IMR-90 (cell line): ENCODE measurements around the gene STOML1. TPM values are rescaled to one million over a fixed set of nuclear protein-coding genes. Genes with fewer than 3 reads are reported as not detected.

Source experiments
- ATAC-seq: fragments of 200-7000 bp; cut with Tn5 transposase; 2 replicates; pipeline ENCODE4 v1.9.1; 2020; ENCODE audit warnings: low read depth, mild to moderate bottlenecking, moderate library complexity
- BruUV-seq: library from RNA; stranded (reverse); fragments of 400-500 nt; replicated peaks from 2 replicates; lab custom pipeline; 2021; lab: Mats Ljungman, UMichigan
- CTCF ChIA-PET: fragments of 300-600 bp; formaldehyde crosslinking; extraction: SDS; loops from one replicate; lab custom pipeline; 2021; ENCODE audit warnings: antibody characterized with exemption; lab: Yijun Ruan, JAX
- POLR2A ChIA-PET: fragments of 300-600 bp; sonication (Branson Sonifier 250); formaldehyde crosslinking; loops from one replicate; lab custom pipeline; 2022; ENCODE audit warnings: antibody characterized with exemption; ENCODE audit not compliant: unreplicated experiment; lab: Charles Lee
- DNase-seq: peaks from one replicate; pipeline ENCODE4 v3.0.0; 2013
- H2AFZ ChIP-seq: replicated peaks from 2 replicates; pipeline ENCODE3; 2013; ENCODE audit warnings: low read length, mild to moderate bottlenecking; ENCODE audit not compliant: poor library complexity
- H2AK5ac ChIP-seq: 2 replicates; pipeline ENCODE4 v1.6.1; 2013; ENCODE audit warnings: low read depth, low read length, inconsistent platforms
- H2AK9ac ChIP-seq: replicated peaks from 2 replicates; pipeline ENCODE3; 2013; ENCODE audit warnings: mild to moderate bottlenecking, low read depth, low read length, moderate library complexity; ENCODE audit not compliant: poor library complexity
- H2BK120ac ChIP-seq: 2 replicates; pipeline ENCODE4 v1.6.1; 2013; ENCODE audit warnings: low read depth, low read length, inconsistent platforms
- H2BK15ac ChIP-seq: 3 replicates; pipeline ENCODE4 v1.6.1; 2013; ENCODE audit warnings: low read depth, low read length, inconsistent platforms
- H2BK20ac ChIP-seq: 2 replicates; pipeline ENCODE4 v1.6.1; 2013; ENCODE audit warnings: low read depth, mild to moderate bottlenecking, inconsistent platforms, low read length, moderate library complexity
- H2BK5ac ChIP-seq: 2 replicates; pipeline ENCODE4 v1.6.1; 2013; ENCODE audit warnings: mild to moderate bottlenecking, low read depth, low read length, inconsistent platforms; ENCODE audit not compliant: poor library complexity, severe bottlenecking
- H3K14ac ChIP-seq: replicated peaks from 2 replicates; pipeline ENCODE4 v1.6.1; 2013; ENCODE audit warnings: low read depth, low read length, inconsistent platforms
- H3K18ac ChIP-seq: 2 replicates; pipeline ENCODE4 v1.6.1; 2013; ENCODE audit warnings: low read depth, low read length, control low read depth
- H3K23ac ChIP-seq: 2 replicates; pipeline ENCODE4 v1.6.1; 2013; ENCODE audit warnings: low read depth, low read length, inconsistent platforms
- H3K27ac ChIP-seq: 2 replicates; pipeline ENCODE4 v1.5.1; 2013; ENCODE audit warnings: mild to moderate bottlenecking, control low read depth, low read length; ENCODE audit not compliant: insufficient read depth
- H3K27me3 ChIP-seq: 2 replicates; pipeline ENCODE4 v1.6.1; 2013; ENCODE audit warnings: low read length; ENCODE audit not compliant: control insufficient read depth, insufficient read depth
- H3K36me3 ChIP-seq: 2 replicates; pipeline ENCODE4 v1.6.1; 2013; ENCODE audit warnings: low read length, mixed read lengths; ENCODE audit not compliant: control insufficient read depth, insufficient read depth
- H3K4ac ChIP-seq: 2 replicates; pipeline ENCODE4 v1.6.1; 2013; ENCODE audit warnings: low read depth, low read length, inconsistent platforms
- H3K4me1 ChIP-seq: 2 replicates; pipeline ENCODE4 v1.6.1; 2013; ENCODE audit warnings: low read length, mixed read lengths; ENCODE audit not compliant: control insufficient read depth, insufficient read depth
- H3K4me2 ChIP-seq: 2 replicates; pipeline ENCODE4 v1.6.1; 2013; ENCODE audit warnings: low read depth, mild to moderate bottlenecking, control low read depth, low read length, moderate library complexity
- H3K4me3 ChIP-seq: 2 replicates; pipeline ENCODE4 v1.5.1; 2013; ENCODE audit warnings: low read depth, mild to moderate bottlenecking, control low read depth, low read length, moderate library complexity; ENCODE audit not compliant: insufficient read depth
- H3K56ac ChIP-seq: 2 replicates; pipeline ENCODE4 v1.6.1; 2013; ENCODE audit warnings: low read length, inconsistent platforms; ENCODE audit not compliant: insufficient read depth; ENCODE audit errors: extremely low read depth
- H3K79me1 ChIP-seq, 2 experiments: 2 replicates each; pipeline ENCODE4 v1.6.1; 2013; ENCODE audit warnings: low read length in 2 of 2, inconsistent platforms in 1 of 2, low read depth in 1 of 2
- H3K9ac ChIP-seq: 2 replicates; pipeline ENCODE4 v1.6.1; 2013; ENCODE audit warnings: low read depth, low read length, control low read depth
- H3K9me1 ChIP-seq: 2 replicates; pipeline ENCODE4 v1.6.1; 2013; ENCODE audit warnings: low read length, inconsistent platforms; ENCODE audit not compliant: insufficient read depth
- H3K9me3 ChIP-seq: 2 replicates; pipeline ENCODE4 v1.6.1; 2013; ENCODE audit warnings: low read length; ENCODE audit not compliant: control insufficient read depth, insufficient read depth
- H4K20me1 ChIP-seq: 2 replicates; pipeline ENCODE4 v1.6.1; 2013; ENCODE audit warnings: low read length, inconsistent platforms; ENCODE audit not compliant: insufficient read depth
- H4K5ac ChIP-seq: 2 replicates; pipeline ENCODE4 v1.6.1; 2013; ENCODE audit warnings: mild to moderate bottlenecking, low read depth, low read length, control low read depth
- H4K8ac ChIP-seq, 2 experiments: 2 replicates each; pipeline ENCODE4 v1.6.1; 2013; ENCODE audit warnings: low read depth in 2 of 2, low read length in 2 of 2, control low read depth in 1 of 2, inconsistent platforms in 1 of 2
- H4K91ac ChIP-seq: 2 replicates; pipeline ENCODE4 v1.6.1; 2013; ENCODE audit warnings: low read depth, low read length, inconsistent platforms; ENCODE audit not compliant: insufficient read depth
- BHLHE40 ChIP-seq: fragments of 150-350 bp; IDR thresholded peaks from 2 replicates; pipeline ENCODE4 v1.6.1; 2016; ENCODE audit warnings: mild to moderate bottlenecking, low read depth, low read length
- CEBPB ChIP-seq: IDR thresholded peaks from 2 replicates; pipeline ENCODE4 v1.6.1; 2012; ENCODE audit warnings: low read depth, low read length, improper control_type of control experiment
- FOS ChIP-seq: fragments of 150-350 bp; IDR thresholded peaks from 2 replicates; pipeline ENCODE4 v1.6.1; 2016; ENCODE audit warnings: low read depth, low read length
- MAFK ChIP-seq: IDR thresholded peaks from 2 replicates; pipeline ENCODE4 v1.6.1; 2012; ENCODE audit warnings: low read depth, low read length, improper control_type of control experiment
- MAZ ChIP-seq: IDR thresholded peaks from 2 replicates; pipeline ENCODE4 v1.6.1; 2012; ENCODE audit warnings: low read depth, mild to moderate bottlenecking, low read length, improper control_type of control experiment, moderate library complexity, borderline replicate concordance
- MXI1 ChIP-seq: IDR thresholded peaks from 2 replicates; pipeline ENCODE4 v1.6.1; 2012; ENCODE audit warnings: low read depth, mild to moderate bottlenecking, low read length, moderate library complexity, borderline replicate concordance
- NFE2L2 ChIP-seq: fragments of 150-350 bp; IDR thresholded peaks from 2 replicates; pipeline ENCODE4 v1.6.1; 2016; ENCODE audit warnings: low read depth, mild to moderate bottlenecking, low read length
- POLR2A ChIP-seq: IDR thresholded peaks from 2 replicates; pipeline ENCODE4 v1.6.1; 2012; ENCODE audit warnings: mild to moderate bottlenecking, low read depth, low read length
- RCOR1 ChIP-seq: IDR thresholded peaks from 2 replicates; pipeline ENCODE4 v1.6.1; 2012; ENCODE audit warnings: mild to moderate bottlenecking, low read length, improper control_type of control experiment; ENCODE audit not compliant: insufficient replicate concordance
- RFX5 ChIP-seq: IDR thresholded peaks from 2 replicates; pipeline ENCODE4 v1.8.0; 2012; ENCODE audit warnings: low read depth, mild to moderate bottlenecking, low read length, moderate library complexity
- SMC3 ChIP-seq: fragments of 150-350 bp; IDR thresholded peaks from 2 replicates; pipeline ENCODE4 v1.6.1; 2016; ENCODE audit warnings: low read depth, mild to moderate bottlenecking, antibody characterized with exemption, low read length, moderate library complexity
- WGBS, 2 experiments: methylation state at CpG; one replicate each; pipeline versions ENCODE4 v1.1.5 to v1.1.7; 2013; ENCODE audit warnings: missing lambda C conversion rate in 2 of 2; ENCODE audit not compliant: insufficient read length in 1 of 2; ENCODE audit errors: extremely low coverage in 2 of 2; 5-methylcytosine and 5-hydroxymethylcytosine counted together
- dilution Hi-C: fragments of 300-500 bp; cut with HindIII; formaldehyde crosslinking; loops from one replicate; pipeline ENCODE4 v1.14.3; 2018; ENCODE audit warnings: low sequenced_read_pairs; ENCODE audit not compliant: unreplicated experiment
- in situ Hi-C: fragments of 300-500 bp; cut with MboI; formaldehyde crosslinking; loops from 3 replicates; pipeline ENCODE4 v1.14.3; 2019; ENCODE audit warnings: low sequenced_read_pairs, inconsistent platforms, mixed read lengths
- intact Hi-C: fragments of 100-400 bp; cut with micrococcal nuclease; formaldehyde crosslinking; loops from 2 replicates; pipeline ENCODE4 v1.10.0; 2022
- polyA plus RNA-seq, 3 experiments: library from polyadenylated mRNA; depleted of rRNA; stranded (reverse); fragments of >200 nt; gene quantifications; 2 replicates each; pipeline ENCODE4 v1.2.3, GENCODE V29; 2012; ENCODE audit warnings: low replicate concordance in 1 of 3
- total RNA-seq: library from RNA; depleted of rRNA; stranded (reverse); fragments of >200 nt; gene quantifications from 2 replicates; pipeline ENCODE4 v1.2.3, GENCODE V29; 2012
- TF ChIP-seq, protein P1 (sequence below): fragments of 150-350 bp; IDR thresholded peaks from 2 replicates; pipeline ENCODE4 v1.6.1; 2017; ENCODE audit warnings: mild to moderate bottlenecking, antibody characterized with exemption, low read length, low read depth
- TF ChIP-seq, protein P2 (sequence below): conservative IDR thresholded peaks from 2 replicates; pipeline ENCODE4 v1.5.1; 2012; ENCODE audit warnings: mild to moderate bottlenecking, low read depth, low read length, improper control_type of control experiment
- TF ChIP-seq, protein P3 (sequence below): fragments of 150-350 bp; IDR thresholded peaks from 2 replicates; pipeline ENCODE4 v1.6.1; 2016; ENCODE audit warnings: low read depth, mild to moderate bottlenecking, low read length, moderate library complexity, borderline replicate concordance

Gene STOML1
- total and polyA plus RNA-seq, 2 of the 4 experiments (the other 2 are of a cell fraction), result 11.8 to 21.2 TPM

DNA sequence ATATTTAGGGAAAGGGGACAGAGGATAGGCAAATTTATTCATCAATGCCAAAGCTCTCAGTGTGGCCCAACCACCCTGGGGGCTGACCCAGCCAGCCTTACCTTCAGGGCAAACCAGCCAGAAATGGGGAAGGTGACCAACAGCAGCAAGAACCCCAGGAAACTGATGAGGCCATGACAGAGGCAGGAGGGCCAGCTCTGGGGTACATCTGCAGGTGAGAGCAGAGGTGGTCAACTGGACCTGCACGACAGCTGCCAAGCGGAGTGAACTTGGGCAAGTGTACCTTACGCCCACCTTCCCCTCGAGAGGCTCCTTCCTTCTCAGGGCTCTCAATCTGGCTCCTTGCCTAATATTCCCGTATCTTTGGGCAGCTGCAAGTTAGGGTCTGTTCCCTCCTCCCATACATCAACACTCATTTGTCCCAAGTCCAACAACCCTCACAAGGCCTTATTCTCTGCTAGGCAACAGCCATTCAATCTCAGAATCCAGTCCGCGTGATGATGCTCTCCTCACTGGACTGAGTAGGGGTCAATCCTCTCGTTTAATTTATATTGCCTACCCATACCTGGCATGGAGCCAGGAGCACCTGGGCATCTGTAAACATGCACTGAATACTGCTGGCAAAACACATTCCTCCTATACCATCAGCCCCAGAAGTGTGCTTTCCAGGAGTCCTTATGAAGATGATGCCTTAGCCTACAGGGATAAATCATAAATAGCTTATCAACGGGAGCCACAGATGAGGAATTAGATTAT lies 1.7 kb downstream of the STOML1 start:
- peaks cover 36% of the 10 kb centered on the region for H3K9me1 ChIP-seq
- H3K4me3 ChIP-seq, result no peak overlapping the region
- 86% methylated on average over 5 of the region's 9 CpGs; no CpG with 5 or more reads in 1 of the 2 experiments for WGBS, 2 experiments
- no peaks in the 10 kb centered on the region for H4K20me1 ChIP-seq
- no peak overlapping the region for H3K18ac ChIP-seq
- H3K27ac ChIP-seq, result no peak overlapping the region
- H3K23ac ChIP-seq, result no peak overlapping the region; the same call in 1 of the 2 replicates
- ChIA-PET CTCF (interaction anchor here (0.7 kb wide), 1 partner anchor 21 kb away, joined by 3 read pairs; no protein-coding TSS in a partner anchor), POLR2A (no interaction called here)
- H3K4ac ChIP-seq, result peak overlapping the region; percentile 97
- no TSS peak for BruUV-seq
- peak overlapping the region; percentile 16; the same call in 2 of the 3 replicates for H2BK15ac ChIP-seq
- H3K56ac ChIP-seq, result no peak overlapping the region
- H3K9me3 ChIP-seq, result no peaks in the 10 kb centered on the region
- no peaks in the 10 kb centered on the region for H3K27me3 ChIP-seq
- H3K4me1 ChIP-seq, result peaks cover 32% of the 10 kb centered on the region
- ATAC-seq (no peak), DNase-seq (no peak)
- H3K4me2 ChIP-seq, result no peak overlapping the region
- H2AK9ac ChIP-seq, result peak overlapping the region; percentile 25
- in situ Hi-C loops (loop anchor here (5.0 kb wide), 1 partner anchor 47 kb away; no protein-coding TSS in a partner anchor), dilution Hi-C loops (no loop called here), intact Hi-C loops (loop anchor here (5.0 kb wide), 1 partner anchor 37 kb away; no protein-coding TSS in a partner anchor)
- H2BK20ac ChIP-seq, result peak overlapping the region; percentile 90; the same call in 1 of the 2 replicates
- no peak overlapping the region for H3K9ac ChIP-seq
- H2AK5ac ChIP-seq, result peak overlapping the region; percentile 94
- H4K91ac ChIP-seq, result 0 out of 2 replicates have a peak overlapping the region, but pooled peaks have one; percentile 4
- peak overlapping the region; percentile 94 for H2BK120ac ChIP-seq
- peaks cover 9 to 58% of the 10 kb centered on the region in 2 experiments; a peak in 3 of 4 replicates for H3K79me1 ChIP-seq
- no peak overlapping the region for H2AFZ ChIP-seq
- no peak overlapping the region for H4K5ac ChIP-seq
- no peak overlapping the region for H3K14ac ChIP-seq
- H3K36me3 ChIP-seq, result no peaks in the 10 kb centered on the region
- peak overlapping the region; percentile 68 to 87; a peak in 1 of 4 replicates for H4K8ac ChIP-seq
- peak overlapping the region; percentile 94 for H2BK5ac ChIP-seq
- TF ChIP-seq, protein P1, sequence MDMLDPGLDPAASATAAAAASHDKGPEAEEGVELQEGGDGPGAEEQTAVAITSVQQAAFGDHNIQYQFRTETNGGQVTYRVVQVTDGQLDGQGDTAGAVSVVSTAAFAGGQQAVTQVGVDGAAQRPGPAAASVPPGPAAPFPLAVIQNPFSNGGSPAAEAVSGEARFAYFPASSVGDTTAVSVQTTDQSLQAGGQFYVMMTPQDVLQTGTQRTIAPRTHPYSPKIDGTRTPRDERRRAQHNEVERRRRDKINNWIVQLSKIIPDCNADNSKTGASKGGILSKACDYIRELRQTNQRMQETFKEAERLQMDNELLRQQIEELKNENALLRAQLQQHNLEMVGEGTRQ, result no peak
- no peak for TF ChIP-seq BHLHE40
- no peak for TF ChIP-seq RCOR1
- no peak for TF ChIP-seq MAZ
- no peak for TF ChIP-seq NFE2L2
- TF ChIP-seq, protein P2, sequence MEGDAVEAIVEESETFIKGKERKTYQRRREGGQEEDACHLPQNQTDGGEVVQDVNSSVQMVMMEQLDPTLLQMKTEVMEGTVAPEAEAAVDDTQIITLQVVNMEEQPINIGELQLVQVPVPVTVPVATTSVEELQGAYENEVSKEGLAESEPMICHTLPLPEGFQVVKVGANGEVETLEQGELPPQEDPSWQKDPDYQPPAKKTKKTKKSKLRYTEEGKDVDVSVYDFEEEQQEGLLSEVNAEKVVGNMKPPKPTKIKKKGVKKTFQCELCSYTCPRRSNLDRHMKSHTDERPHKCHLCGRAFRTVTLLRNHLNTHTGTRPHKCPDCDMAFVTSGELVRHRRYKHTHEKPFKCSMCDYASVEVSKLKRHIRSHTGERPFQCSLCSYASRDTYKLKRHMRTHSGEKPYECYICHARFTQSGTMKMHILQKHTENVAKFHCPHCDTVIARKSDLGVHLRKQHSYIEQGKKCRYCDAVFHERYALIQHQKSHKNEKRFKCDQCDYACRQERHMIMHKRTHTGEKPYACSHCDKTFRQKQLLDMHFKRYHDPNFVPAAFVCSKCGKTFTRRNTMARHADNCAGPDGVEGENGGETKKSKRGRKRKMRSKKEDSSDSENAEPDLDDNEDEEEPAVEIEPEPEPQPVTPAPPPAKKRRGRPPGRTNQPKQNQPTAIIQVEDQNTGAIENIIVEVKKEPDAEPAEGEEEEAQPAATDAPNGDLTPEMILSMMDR, result no peak
- no peak for TF ChIP-seq POLR2A
- TF ChIP-seq SMC3, result no peak
- no peak for TF ChIP-seq MXI1
- TF ChIP-seq, protein P3, sequence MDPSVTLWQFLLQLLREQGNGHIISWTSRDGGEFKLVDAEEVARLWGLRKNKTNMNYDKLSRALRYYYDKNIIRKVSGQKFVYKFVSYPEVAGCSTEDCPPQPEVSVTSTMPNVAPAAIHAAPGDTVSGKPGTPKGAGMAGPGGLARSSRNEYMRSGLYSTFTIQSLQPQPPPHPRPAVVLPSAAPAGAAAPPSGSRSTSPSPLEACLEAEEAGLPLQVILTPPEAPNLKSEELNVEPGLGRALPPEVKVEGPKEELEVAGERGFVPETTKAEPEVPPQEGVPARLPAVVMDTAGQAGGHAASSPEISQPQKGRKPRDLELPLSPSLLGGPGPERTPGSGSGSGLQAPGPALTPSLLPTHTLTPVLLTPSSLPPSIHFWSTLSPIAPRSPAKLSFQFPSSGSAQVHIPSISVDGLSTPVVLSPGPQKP, result no peak
- TF ChIP-seq MAFK, result no peak
- no peak for TF ChIP-seq CEBPB
- TF ChIP-seq FOS, result no peak
- no peak for TF ChIP-seq RFX5
